HEK293 (cell line): Measurements from ENCODE around the gene PACRG.

Source experiments
- CTCF ChIA-PET: fragments of 350-600 bp; formaldehyde crosslinking; extraction: SDS; loops from one replicate; lab custom pipeline; 2021; ENCODE audit warnings: antibody characterized with exemption; lab: Yijun Ruan, JAX
- POLR2A ChIA-PET: fragments of 300-600 bp; formaldehyde crosslinking; extraction: SDS; loops from one replicate; lab custom pipeline; 2020; ENCODE audit warnings: antibody characterized with exemption, inconsistent platforms; lab: Yijun Ruan, JAX
- H3K27ac ChIP-seq: fragments of 200-500 bp; sonication (Bioruptor generic); 2 replicates; pipeline ENCODE4 v1.5.1; 2014; ENCODE audit warnings: low read depth, low read length, control low read depth, inconsistent platforms; ENCODE audit errors: extremely low read depth
- H3K36me3 ChIP-seq, 2 experiments: fragments of 200-500 bp in 1 of 2; sonication (Bioruptor generic) in 1 of 2; 1 replicate in 1 of 2; 2 replicates in 1 of 2; pipeline ENCODE4 v1.5.1; 2014 to 2017; ENCODE audit warnings: inconsistent platforms in 2 of 2, low read length in 2 of 2; ENCODE audit not compliant: control insufficient read depth in 2 of 2, insufficient read depth in 1 of 2
- H3K4me1 ChIP-seq: fragments of 200-500 bp; sonication (Bioruptor generic); 2 replicates; pipeline ENCODE4 v1.5.1; 2014; ENCODE audit warnings: mild to moderate bottlenecking, low read length, inconsistent platforms; ENCODE audit not compliant: control insufficient read depth, insufficient read depth
- H3K4me3 ChIP-seq: 2 replicates; pipeline ENCODE4 v1.5.1; 2011; ENCODE audit warnings: low read depth, mild to moderate bottlenecking, control low read depth, low read length, moderate library complexity
- H3K9me3 ChIP-seq: fragments of 200-500 bp; sonication (Bioruptor generic); 2 replicates; pipeline ENCODE4 v1.5.1; 2014; ENCODE audit warnings: low read depth, low read length, inconsistent platforms; ENCODE audit not compliant: control insufficient read depth, insufficient read depth
- HOXA7 ChIP-seq: sonication (generic); formaldehyde crosslinking; IDR thresholded peaks from 2 replicates; pipeline ENCODE4 v1.8.1; 2022; ENCODE audit warnings: missing genetic modification reagents, borderline replicate concordance
- HOXD13 ChIP-seq: sonication (generic); formaldehyde crosslinking; IDR thresholded peaks from 2 replicates; pipeline ENCODE4 v1.8.0; 2022; ENCODE audit warnings: missing genetic modification reagents, borderline replicate concordance
- SALL2 ChIP-seq: fragments of 450-650 bp; formaldehyde crosslinking; IDR thresholded peaks from 2 replicates; pipeline ENCODE4 v1.5.0; 2017; ENCODE audit warnings: missing biosample characterization, mild to moderate bottlenecking, missing genetic modification characterization, borderline replicate concordance
- ZIC2 ChIP-seq: fragments of 450-650 bp; formaldehyde crosslinking; IDR thresholded peaks from 2 replicates; pipeline ENCODE4 v1.5.1; 2016; ENCODE audit warnings: missing biosample characterization, missing genetic modification characterization
- ZNF133 ChIP-seq: fragments of 450-650 bp; formaldehyde crosslinking; IDR thresholded peaks from 2 replicates; pipeline ENCODE4 v1.5.1; 2016; ENCODE audit warnings: missing biosample characterization, missing genetic modification characterization
- ZNF239 ChIP-seq: fragments of 450-650 bp; formaldehyde crosslinking; IDR thresholded peaks from 2 replicates; pipeline ENCODE4 v1.5.1; 2016; ENCODE audit warnings: missing biosample characterization, missing genetic modification characterization
- ZNF311 ChIP-seq: fragments of 450-650 bp; formaldehyde crosslinking; IDR thresholded peaks from 2 replicates; pipeline ENCODE4 v1.5.1; 2017; ENCODE audit warnings: missing biosample characterization, missing genetic modification characterization, borderline replicate concordance
- ZNF501 ChIP-seq: fragments of 450-650 bp; formaldehyde crosslinking; IDR thresholded peaks from 2 replicates; pipeline ENCODE4 v1.5.1; 2016; ENCODE audit warnings: missing biosample characterization, missing genetic modification characterization
- ZNF544 ChIP-seq: fragments of 450-650 bp; formaldehyde crosslinking; IDR thresholded peaks from 2 replicates; pipeline ENCODE4 v1.5.0; 2017; ENCODE audit warnings: missing biosample characterization, missing genetic modification characterization
- ZNF600 ChIP-seq: fragments of 450-650 bp; formaldehyde crosslinking; IDR thresholded peaks from 2 replicates; pipeline ENCODE4 v1.5.1; 2016; ENCODE audit warnings: missing biosample characterization, missing genetic modification characterization
- ZNF658 ChIP-seq: fragments of 450-650 bp; formaldehyde crosslinking; IDR thresholded peaks from 2 replicates; pipeline ENCODE4; 2016; ENCODE audit warnings: missing biosample characterization, missing genetic modification characterization
- ZNF792 ChIP-seq: fragments of 450-650 bp; formaldehyde crosslinking; IDR thresholded peaks from 2 replicates; pipeline ENCODE4 v1.5.1; 2016; ENCODE audit warnings: missing biosample characterization, missing genetic modification characterization
- ZNF837 ChIP-seq: fragments of 450-650 bp; formaldehyde crosslinking; IDR thresholded peaks from 2 replicates; pipeline ENCODE4 v1.5.1; 2016; ENCODE audit warnings: missing biosample characterization, missing genetic modification characterization
- TF ChIP-seq, protein P1 (sequence below): fragments of 450-650 bp; formaldehyde crosslinking; conservative IDR thresholded peaks from 2 replicates; pipeline ENCODE4 v1.5.1; 2016; ENCODE audit warnings: low read depth, missing biosample characterization, missing genetic modification characterization
- TF ChIP-seq, protein P2 (sequence below): IDR thresholded peaks from 2 replicates; pipeline ENCODE4 v1.6.1; 2011; ENCODE audit warnings: mild to moderate bottlenecking, low read depth, low read length, borderline replicate concordance
- TF ChIP-seq, protein P3 (sequence below): fragments of 450-650 bp; IDR thresholded peaks from 2 replicates; pipeline ENCODE4 v1.5.1; 2018; ENCODE audit warnings: missing biosample characterization, missing genetic modification characterization
- TF ChIP-seq, protein P4 (sequence below): fragments of 450-650 bp; formaldehyde crosslinking; IDR thresholded peaks from 2 replicates; pipeline ENCODE4 v1.5.1; 2016; ENCODE audit warnings: missing biosample characterization, missing genetic modification characterization

Gene PACRG

DNA sequence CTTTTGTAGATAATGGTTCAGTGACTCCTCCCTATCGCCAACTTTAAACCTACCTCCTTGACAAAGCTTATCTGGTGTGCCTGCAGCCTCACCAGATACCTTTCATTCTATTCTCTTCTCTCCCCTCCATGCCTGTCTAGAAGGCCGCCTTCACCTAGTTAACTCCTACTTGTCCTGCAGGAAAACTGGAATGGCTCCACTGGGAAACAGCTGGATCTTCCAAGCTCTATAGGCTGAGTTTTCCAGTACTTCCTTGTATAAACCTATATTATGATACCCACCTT lies 6.4 kb upstream of the PACRG start:
- Histone ChIP-seq H3K4me3 (no peak overlapping the region), H3K36me3 (no peaks in the 10 kb centered on the region), H3K27ac (no peak overlapping the region), H3K9me3 (no peaks in the 10 kb centered on the region), H3K4me1 (no peaks in the 10 kb centered on the region)
- TF ChIP-seq ZNF837 (tag by site-specific recombination) (no peak), ZNF544 (tag by site-specific recombination) (no peak), ZNF792 (tag by site-specific recombination) (no peak), ZNF658 (tag by site-specific recombination) (no peak), ZNF239 (tag by site-specific recombination) (no peak), SALL2 (tag by site-specific recombination) (no peak), HOXD13 (CRISPR knock-in tag) (no peak), ZIC2 (no peak), ZNF311 (no peak), HOXA7 (CRISPR knock-in tag) (no peak)
- TF ChIP-seq, protein P1, sequence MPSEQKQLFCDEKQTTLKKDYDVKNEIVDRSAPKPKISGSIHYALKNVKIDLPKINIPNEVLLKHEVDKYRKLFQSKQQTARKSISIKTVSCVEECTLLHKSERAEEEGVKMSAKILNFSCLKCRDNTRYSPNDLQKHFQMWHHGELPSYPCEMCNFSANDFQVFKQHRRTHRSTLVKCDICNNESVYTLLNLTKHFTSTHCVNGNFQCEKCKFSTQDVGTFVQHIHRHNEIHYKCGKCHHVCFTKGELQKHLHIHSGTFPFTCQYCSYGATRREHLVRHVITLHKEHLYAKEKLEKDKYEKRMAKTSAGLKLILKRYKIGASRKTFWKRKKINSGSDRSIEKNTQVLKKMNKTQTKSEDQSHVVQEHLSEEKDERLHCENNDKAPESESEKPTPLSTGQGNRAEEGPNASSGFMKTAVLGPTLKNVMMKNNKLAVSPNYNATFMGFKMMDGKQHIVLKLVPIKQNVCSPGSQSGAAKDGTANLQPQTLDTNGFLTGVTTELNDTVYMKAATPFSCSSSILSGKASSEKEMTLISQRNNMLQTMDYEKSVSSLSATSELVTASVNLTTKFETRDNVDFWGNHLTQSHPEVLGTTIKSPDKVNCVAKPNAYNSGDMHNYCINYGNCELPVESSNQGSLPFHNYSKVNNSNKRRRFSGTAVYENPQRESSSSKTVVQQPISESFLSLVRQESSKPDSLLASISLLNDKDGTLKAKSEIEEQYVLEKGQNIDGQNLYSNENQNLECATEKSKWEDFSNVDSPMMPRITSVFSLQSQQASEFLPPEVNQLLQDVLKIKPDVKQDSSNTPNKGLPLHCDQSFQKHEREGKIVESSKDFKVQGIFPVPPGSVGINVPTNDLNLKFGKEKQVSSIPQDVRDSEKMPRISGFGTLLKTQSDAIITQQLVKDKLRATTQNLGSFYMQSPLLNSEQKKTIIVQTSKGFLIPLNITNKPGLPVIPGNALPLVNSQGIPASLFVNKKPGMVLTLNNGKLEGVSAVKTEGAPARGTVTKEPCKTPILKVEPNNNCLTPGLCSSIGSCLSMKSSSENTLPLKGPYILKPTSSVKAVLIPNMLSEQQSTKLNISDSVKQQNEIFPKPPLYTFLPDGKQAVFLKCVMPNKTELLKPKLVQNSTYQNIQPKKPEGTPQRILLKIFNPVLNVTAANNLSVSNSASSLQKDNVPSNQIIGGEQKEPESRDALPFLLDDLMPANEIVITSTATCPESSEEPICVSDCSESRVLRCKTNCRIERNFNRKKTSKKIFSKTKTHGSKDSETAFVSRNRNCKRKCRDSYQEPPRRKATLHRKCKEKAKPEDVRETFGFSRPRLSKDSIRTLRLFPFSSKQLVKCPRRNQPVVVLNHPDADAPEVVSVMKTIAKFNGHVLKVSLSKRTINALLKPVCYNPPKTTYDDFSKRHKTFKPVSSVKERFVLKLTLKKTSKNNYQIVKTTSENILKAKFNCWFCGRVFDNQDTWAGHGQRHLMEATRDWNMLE: no peak
- TF ChIP-seq, protein P2, sequence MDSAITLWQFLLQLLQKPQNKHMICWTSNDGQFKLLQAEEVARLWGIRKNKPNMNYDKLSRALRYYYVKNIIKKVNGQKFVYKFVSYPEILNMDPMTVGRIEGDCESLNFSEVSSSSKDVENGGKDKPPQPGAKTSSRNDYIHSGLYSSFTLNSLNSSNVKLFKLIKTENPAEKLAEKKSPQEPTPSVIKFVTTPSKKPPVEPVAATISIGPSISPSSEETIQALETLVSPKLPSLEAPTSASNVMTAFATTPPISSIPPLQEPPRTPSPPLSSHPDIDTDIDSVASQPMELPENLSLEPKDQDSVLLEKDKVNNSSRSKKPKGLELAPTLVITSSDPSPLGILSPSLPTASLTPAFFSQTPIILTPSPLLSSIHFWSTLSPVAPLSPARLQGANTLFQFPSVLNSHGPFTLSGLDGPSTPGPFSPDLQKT: no peak
- TF ChIP-seq, protein P3, sequence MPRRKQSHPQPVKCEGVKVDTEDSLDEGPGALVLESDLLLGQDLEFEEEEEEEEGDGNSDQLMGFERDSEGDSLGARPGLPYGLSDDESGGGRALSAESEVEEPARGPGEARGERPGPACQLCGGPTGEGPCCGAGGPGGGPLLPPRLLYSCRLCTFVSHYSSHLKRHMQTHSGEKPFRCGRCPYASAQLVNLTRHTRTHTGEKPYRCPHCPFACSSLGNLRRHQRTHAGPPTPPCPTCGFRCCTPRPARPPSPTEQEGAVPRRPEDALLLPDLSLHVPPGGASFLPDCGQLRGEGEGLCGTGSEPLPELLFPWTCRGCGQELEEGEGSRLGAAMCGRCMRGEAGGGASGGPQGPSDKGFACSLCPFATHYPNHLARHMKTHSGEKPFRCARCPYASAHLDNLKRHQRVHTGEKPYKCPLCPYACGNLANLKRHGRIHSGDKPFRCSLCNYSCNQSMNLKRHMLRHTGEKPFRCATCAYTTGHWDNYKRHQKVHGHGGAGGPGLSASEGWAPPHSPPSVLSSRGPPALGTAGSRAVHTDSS: no peak
- POLR2A ChIA-PET: no interaction called here
- CTCF ChIA-PET: no interaction called here

DNA sequence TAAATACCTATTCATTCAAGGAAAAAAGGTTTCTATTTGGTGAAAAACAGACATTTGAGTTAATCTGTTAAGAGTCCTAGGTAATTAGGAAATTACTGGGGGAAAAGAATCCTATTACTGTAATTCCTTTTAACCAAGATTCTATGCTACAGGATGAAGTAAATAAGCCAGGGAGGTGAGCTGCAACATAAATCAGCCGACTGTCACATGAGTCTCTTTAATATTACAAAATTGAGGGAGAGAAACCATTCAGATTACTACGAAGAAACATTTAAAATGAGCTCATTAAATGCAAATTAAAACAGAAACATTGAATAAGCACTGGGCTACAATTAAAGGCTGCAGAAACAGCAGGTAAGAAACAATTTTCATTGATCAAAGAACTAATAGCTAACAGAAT lies 5.5 kb upstream of the PACRG start:
- H3K9me3 ChIP-seq: no peaks in the 10 kb centered on the region
- H3K27ac ChIP-seq: no peak overlapping the region
- no peaks in the 10 kb centered on the region for H3K36me3 ChIP-seq
- POLR2A ChIA-PET: no interaction called here
- H3K4me3 ChIP-seq: no peak overlapping the region
- no peaks in the 10 kb centered on the region for H3K4me1 ChIP-seq
- CTCF ChIA-PET: interaction anchor here (0.7 kb wide), 1 partner anchor 47 kb away, joined by 3 read pairs; no protein-coding TSS in a partner anchor
- TF ChIP-seq ZNF600 (tag by site-specific recombination) (no peak), ZNF501 (tag by site-specific recombination) (no peak), ZNF133 (tag by site-specific recombination) (no peak)
- TF ChIP-seq, protein P4, sequence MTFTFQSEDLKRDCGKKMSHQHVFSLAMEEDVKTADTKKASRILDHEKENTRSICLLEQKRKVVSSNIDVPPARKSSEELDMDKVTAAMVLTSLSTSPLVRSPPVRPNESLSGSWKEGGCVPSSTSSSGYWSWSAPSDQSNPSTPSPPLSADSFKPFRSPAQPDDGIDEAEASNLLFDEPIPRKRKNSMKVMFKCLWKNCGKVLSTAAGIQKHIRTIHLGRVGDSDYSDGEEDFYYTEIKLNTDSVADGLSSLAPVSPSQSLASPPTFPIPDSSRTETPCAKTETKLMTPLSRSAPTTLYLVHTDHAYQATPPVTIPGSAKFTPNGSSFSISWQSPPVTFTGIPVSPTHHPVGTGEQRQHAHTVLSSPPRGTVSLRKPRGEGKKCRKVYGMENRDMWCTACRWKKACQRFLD (tag by site-specific recombination): no peak
